Naive thymus-derived CD8-positive, alpha-beta T cell (primary cell): ENCODE data around the gene TXNL4A. TPM values are rescaled to one million over a fixed set of nuclear protein-coding genes. Genes with fewer than 3 reads are reported as not detected.
A peak's percentile ranks its signal among the peaks of the same experiment; 100 is the strongest.

Source experiments
- ATAC-seq, 2 donors: fragments of 150-1000 bp; cut with Tn5 transposase in 1 of 2; sonication (Bioruptor Pico), chemical (Tn5 transposase) in 1 of 2; 1 replicate in 1 of 2; 2 replicates in 1 of 2; pipeline ENCODE4 v1.10.0; 2021; ENCODE audit warnings: mild to moderate bottlenecking in 2 of 2, moderate library complexity in 2 of 2
- POLR2A ChIA-PET: fragments of 350-600 bp; sonication (Branson Sonifier 250); formaldehyde crosslinking; loops from one replicate; lab custom pipeline; 2021; ENCODE audit warnings: antibody characterized with exemption; lab: Charles Lee
- DNase-seq, 10 donors: peaks; one replicate each; pipeline versions ENCODE4 v3.0.0 to v3.0.0-alpha.2; 2020 to 2022
- H3K27ac Mint-ChIP-seq, 10 donors: one replicate each; pipeline ENCODE4 v1.8.0; 2020 to 2022; ENCODE audit warnings: mild to moderate bottlenecking in 10 of 10, mixed read lengths in 10 of 10, moderate library complexity in 4 of 10, inconsistent platforms in 1 of 10
- H3K27me3 Mint-ChIP-seq, 5 donors: one replicate each; pipeline ENCODE4 v1.8.0; 2021 to 2022; ENCODE audit warnings: mixed read lengths in 5 of 5
- H3K36me3 Mint-ChIP-seq, 3 donors: one replicate each; pipeline ENCODE4 v1.8.0; 2020 to 2022; ENCODE audit warnings: mixed read lengths in 3 of 3, mild to moderate bottlenecking in 2 of 3, inconsistent platforms in 1 of 3
- H3K4me1 Mint-ChIP-seq, 4 donors: one replicate each; pipeline ENCODE4 v1.8.0; 2021 to 2022; ENCODE audit warnings: mixed read lengths in 4 of 4
- H3K4me3 Mint-ChIP-seq, 10 donors: one replicate each; pipeline ENCODE4 v1.8.0; 2020 to 2022; ENCODE audit warnings: mild to moderate bottlenecking in 10 of 10, mixed read lengths in 10 of 10, moderate library complexity in 6 of 10, inconsistent platforms in 1 of 10
- H3K9me3 Mint-ChIP-seq, 9 donors: one replicate each; pipeline ENCODE4 v1.8.0; 2020 to 2022; ENCODE audit warnings: mixed read lengths in 9 of 9, mild to moderate bottlenecking in 3 of 9, inconsistent platforms in 1 of 9, moderate library complexity in 1 of 9
- polyA plus RNA-seq, 3 donors: library from polyadenylated mRNA; unstranded; fragments of 300-500 nt; fragmentation: Illumina TruSeq; gene quantifications; one replicate each; pipeline ENCODE4 v1.2.3, GENCODE V29; 2021
- total RNA-seq, 8 experiments: library from RNA in 2 of 8; stranded (reverse) in 2 of 8; gene quantifications; one replicate each; pipeline ENCODE4 v1.2.3 and lab custom pipeline; 2021 to 2026

The TXNL4A gene
- total and polyA plus RNA-seq, 5 experiments from 2014 or later, result 71.9 to 225 (median 213) TPM

- H3K9me3 Mint-ChIP-seq, result no peaks in the 10 kb centered on the region
- H3K36me3 Mint-ChIP-seq, result peaks cover 0 to 78% (median 19%) of the 10 kb centered on the region in 3 donors
- no peak overlapping the region for H3K4me3 Mint-ChIP-seq
- H3K4me1 Mint-ChIP-seq, result peaks cover 11 to 32% (median 22%) of the 10 kb centered on the region in 4 donors
- ATAC-seq (no peak), DNase-seq (no peak)
- H3K27ac Mint-ChIP-seq, result peak overlapping the region in 2 of 10 donors; percentile 25 to 29
- POLR2A ChIA-PET, result interaction anchor here (1.2 kb wide), 1 partner anchor 9 kb away, joined by 5 read pairs; the partner anchor contains the start of gene HSBP1L1
- no peaks in the 10 kb centered on the region for H3K27me3 Mint-ChIP-seq
Measured at GRCh38 chr18:79974025-79974654, 14.2 kb downstream of the TXNL4A start.

GRCh38 chr18:79973517-79973916, 14.8 kb downstream of the TXNL4A start:
- no peak for ATAC-seq
- peaks cover 11 to 30% (median 22%) of the 10 kb centered on the region in 4 donors for H3K4me1 Mint-ChIP-seq
- H3K4me3 Mint-ChIP-seq, result no peak overlapping the region
- peaks cover 0 to 75% (median 19%) of the 10 kb centered on the region in 3 donors for H3K36me3 Mint-ChIP-seq
- H3K27me3 Mint-ChIP-seq, result no peaks in the 10 kb centered on the region
- POLR2A ChIA-PET, result no interaction called here
- H3K9me3 Mint-ChIP-seq, result no peaks in the 10 kb centered on the region
- peak overlapping the region in 2 of 10 donors; percentile 27 to 59 for H3K27ac Mint-ChIP-seq
- DNase-seq, result no peak

- POLR2A ChIA-PET, result no interaction called here
- Mint-ChIP-seq H3K27ac (peak overlapping the region in 6 of 10 donors; percentile 7 to 62 (median 27)), H3K27me3 (no peaks in the 10 kb centered on the region), H3K36me3 (peaks cover 0 to 75% (median 19%) of the 10 kb centered on the region in 3 donors), H3K4me3 (peak overlapping the region in 1 of 10 donors; percentile 8), H3K4me1 (peaks cover 6 to 26% (median 17%) of the 10 kb centered on the region in 4 donors), H3K9me3 (no peaks in the 10 kb centered on the region)
- DNase-seq, result no peak
- no peak for ATAC-seq
Measured at GRCh38 chr18:79972720-79973119, 15.6 kb downstream of the TXNL4A start.

- Mint-ChIP-seq H3K4me3 (no peak overlapping the region), H3K36me3 (peaks cover 0 to 74% (median 19%) of the 10 kb centered on the region in 3 donors), H3K27ac (peak overlapping the region in 3 of 10 donors; percentile 51 to 84 (median 58)), H3K9me3 (no peaks in the 10 kb centered on the region), H3K27me3 (no peaks in the 10 kb centered on the region), H3K4me1 (peaks cover 7 to 26% (median 16%) of the 10 kb centered on the region in 4 donors)
- DNase-seq (no peak), ATAC-seq (no peak)
- POLR2A ChIA-PET, result no interaction called here
Measured at GRCh38 chr18:79971986-79972385, 16.4 kb downstream of the TXNL4A start.

GRCh38 chr18:79971211-79971952, 17.0 kb downstream of the TXNL4A start:
- ATAC-seq, result no peak
- H3K27ac Mint-ChIP-seq, result peak overlapping the region in 7 of 10 donors; percentile 45 to 84 (median 56)
- POLR2A ChIA-PET, result no interaction called here
- H3K27me3 Mint-ChIP-seq, result no peaks in the 10 kb centered on the region
- peaks cover 0 to 73% (median 19%) of the 10 kb centered on the region in 3 donors for H3K36me3 Mint-ChIP-seq
- H3K4me3 Mint-ChIP-seq, result no peak overlapping the region
- peaks cover 7 to 25% (median 17%) of the 10 kb centered on the region in 4 donors for H3K4me1 Mint-ChIP-seq
- no peak for DNase-seq
- no peaks in the 10 kb centered on the region for H3K9me3 Mint-ChIP-seq

GRCh38 chr18:79970419-79971133, 17.8 kb downstream of the TXNL4A start:
- POLR2A ChIA-PET, result no interaction called here
- H3K27me3 Mint-ChIP-seq, result no peaks in the 10 kb centered on the region
- H3K27ac Mint-ChIP-seq, result peak overlapping the region in 6 of 10 donors; percentile 12 to 69 (median 42)
- no peak overlapping the region for H3K4me3 Mint-ChIP-seq
- no peaks in the 10 kb centered on the region for H3K9me3 Mint-ChIP-seq
- ATAC-seq (no peak), DNase-seq (no peak)
- H3K36me3 Mint-ChIP-seq, result peaks cover 0 to 65% (median 19%) of the 10 kb centered on the region in 3 donors
- H3K4me1 Mint-ChIP-seq, result peaks cover 8 to 23% (median 17%) of the 10 kb centered on the region in 4 donors

- peak; percentile 46 to 66 for ATAC-seq
Measured at GRCh38 chr18:79965119-79965902, 23.1 kb downstream of the TXNL4A start.

GRCh38 chr18:79964330-79965118, 23.8 kb downstream of the TXNL4A start, which contains the start of gene HSBP1L1:
Gene HSBP1L1 (plus strand): TSS chr18:79964643. CDS start chr18:79964736, 93 bp downstream.
- Mint-ChIP-seq H3K36me3 (peaks cover 0 to 12% (median 2%) of the 10 kb centered on the region in 3 donors), H3K27me3 (no peaks in the 10 kb centered on the region), H3K27ac (peak within 1 kb of the TSS; percentile 92 to 98 (median 96)), H3K9me3 (no peaks in the 10 kb centered on the region), H3K4me1 (peaks cover 9 to 41% (median 35%) of the 10 kb centered on the region in 4 donors), H3K4me3 (peak within 1 kb of the TSS; percentile 81 to 94 (median 88))
- POLR2A ChIA-PET, result interaction anchor here (0.6 to 2.7 kb wide), 11 partner anchors 10 to 286 kb away, joined by 3 to 17 read pairs (median 4); partner anchors contain the start of gene SLC66A2
- DNase-seq, result peak; percentile 59 to 83 (median 69)
- ATAC-seq, result peak; percentile 85 to 94

More at GRCh38 chr18:79965119-79965902, 23.1 kb downstream of the TXNL4A start:
- Mint-ChIP-seq H3K27me3 (no peaks in the 10 kb centered on the region), H3K36me3 (peaks cover 0 to 15% (median 3%) of the 10 kb centered on the region in 3 donors), H3K4me3 (peak overlapping the region; percentile 81 to 94 (median 88)), H3K4me1 (peaks cover 9 to 37% (median 32%) of the 10 kb centered on the region in 4 donors), H3K9me3 (no peaks in the 10 kb centered on the region), H3K27ac (peak overlapping the region; percentile 92 to 98 (median 96))
- peak in 6 of 10 donors; percentile 29 to 59 (median 36) for DNase-seq
- POLR2A ChIA-PET, result interaction anchor here (0.6 to 2.7 kb wide), 8 partner anchors 9 to 287 kb away, joined by 3 to 17 read pairs (median 5); partner anchors contain the start of gene SLC66A2

- ATAC-seq (no peak), DNase-seq (no peak)
- H3K9me3 Mint-ChIP-seq, result no peaks in the 10 kb centered on the region
- peaks cover 0 to 12% (median 0%) of the 10 kb centered on the region in 3 donors for H3K36me3 Mint-ChIP-seq
- peaks cover 9 to 40% (median 34%) of the 10 kb centered on the region in 4 donors for H3K4me1 Mint-ChIP-seq
- H3K27me3 Mint-ChIP-seq, result no peaks in the 10 kb centered on the region
- H3K27ac Mint-ChIP-seq, result peak overlapping the region in 9 of 10 donors; percentile 8 to 89 (median 59)
- H3K4me3 Mint-ChIP-seq, result peak overlapping the region; percentile 64 to 82 (median 70)
- POLR2A ChIA-PET, result interaction anchor here (0.6 to 2.7 kb wide), 6 partner anchors 13 to 215 kb away, joined by 3 to 17 read pairs (median 4); partner anchors contain the start of gene SLC66A2
Measured at GRCh38 chr18:79963658-79964329, 24.6 kb downstream of the TXNL4A start.
